K562 (cell line): ENCODE data around the gene IGSF21. TPM values are rescaled to one million over a fixed set of nuclear protein-coding genes. Genes with fewer than 3 reads are reported as not detected.

Experiments
- ATF3 ChIP-seq, 2 experiments: fragments of 450-650 bp in 1 of 2; sonication (generic) in 1 of 2; formaldehyde crosslinking in 1 of 2; IDR thresholded peaks in 1 of 2; conservative IDR thresholded peaks in 1 of 2; 2 replicates each; pipeline versions ENCODE4 v1.6.1 to v1.8.1; 2016 to 2023; ENCODE audit warnings: mild to moderate bottlenecking in 2 of 2, moderate library complexity in 2 of 2, inconsistent platforms in 1 of 2, missing genetic modification reagents in 1 of 2
- MGA ChIP-seq: fragments of 450-650 bp; IDR thresholded peaks from 2 replicates; pipeline ENCODE4 v1.6.1; 2016; ENCODE audit warnings: mild to moderate bottlenecking, moderate library complexity
- RREB1 ChIP-seq: fragments of 250-450 bp; sonication (Bioruptor Pico); IDR thresholded peaks from 2 replicates; pipeline ENCODE4 v1.4.0; 2020
- SRSF3 ChIP-seq: fragments of 200-400 bp; formaldehyde crosslinking; IDR thresholded peaks from 2 replicates; pipeline ENCODE4 v1.6.1; 2016; ENCODE audit warnings: mild to moderate bottlenecking, low read length, moderate library complexity; ENCODE audit not compliant: insufficient read depth
- ZNF780A ChIP-seq: fragments of 250-450 bp; sonication (Bioruptor Pico); IDR thresholded peaks from 2 replicates; pipeline ENCODE4 v1.5.0; 2021; ENCODE audit warnings: mild to moderate bottlenecking
- polyA plus RNA-seq, 8 experiments: library from polyadenylated mRNA; depleted of rRNA in 4 of 8; stranded (reverse) in 5 of 8; unstranded in 3 of 8; fragments of >200 nt; fragmentation: Nextera tagmentation in 2 of 8; fragmentation: Illumina TruSeq in 1 of 8; extraction: Ambion mirVana in 2 of 8; extraction: Trizol in 1 of 8; gene quantifications; 2 replicates each; pipeline versions ENCODE4 v1.2.1 to v1.2.3, GENCODE V29; 2011 to 2014; ENCODE audit warnings: inconsistent platforms in 1 of 8, missing spikeins in 1 of 8
- total RNA-seq, 7 experiments: library from RNA; depleted of rRNA in 6 of 7; stranded (reverse); fragments of >200 nt in 6 of 7; fragmentation: Illumina TruSeq in 2 of 7; extraction: Trizol in 2 of 7; gene quantifications; 2 replicates each; pipeline versions ENCODE4 v1.2.1 to v1.2.3, GENCODE V29; 2011 to 2021; ENCODE audit warnings: low replicate concordance in 1 of 7

Gene IGSF21
- total and polyA plus RNA-seq, 9 of the 15 experiments (the other 6 are each of a cell fraction or from before 2014, with no cell fraction given) = not detected

GRCh38 chr1:18107369-18108298 lies at the start of gene IGSF21 (continued):
- TF ChIP-seq RREB1 (no peak), MGA (no peak), ZNF780A (CRISPR knock-in tag) (no peak), SRSF3 (no peak), ATF3 (IDR thresholded peaks at IDR 0.05) (no peak), ATF3 (CRISPR knock-in tag; conservative IDR thresholded peaks at IDR 0.05) (no peak)
